Measurements from ENCODE around the gene FAM124A.

DNA sequence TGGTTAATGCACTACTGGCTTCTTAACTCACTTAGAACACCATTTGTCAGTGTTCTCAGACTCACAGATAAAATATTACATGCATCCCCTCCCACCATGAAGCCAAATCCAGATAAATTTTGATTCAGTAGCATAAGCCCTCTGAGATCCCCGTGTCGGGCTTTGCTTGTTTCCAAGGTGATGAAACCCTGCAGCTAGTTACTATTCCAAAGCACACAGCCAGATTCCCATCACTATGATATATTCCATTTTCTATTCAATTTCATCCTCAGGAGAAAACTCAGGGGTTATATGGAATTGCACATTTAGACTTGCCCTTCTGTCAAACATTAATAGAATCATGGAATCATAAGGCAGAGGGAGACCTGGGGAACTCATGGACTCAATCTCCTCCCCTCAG is 9.4 kb upstream of the FAM124A start:
- TF ChIP-seq, protein P1, sequence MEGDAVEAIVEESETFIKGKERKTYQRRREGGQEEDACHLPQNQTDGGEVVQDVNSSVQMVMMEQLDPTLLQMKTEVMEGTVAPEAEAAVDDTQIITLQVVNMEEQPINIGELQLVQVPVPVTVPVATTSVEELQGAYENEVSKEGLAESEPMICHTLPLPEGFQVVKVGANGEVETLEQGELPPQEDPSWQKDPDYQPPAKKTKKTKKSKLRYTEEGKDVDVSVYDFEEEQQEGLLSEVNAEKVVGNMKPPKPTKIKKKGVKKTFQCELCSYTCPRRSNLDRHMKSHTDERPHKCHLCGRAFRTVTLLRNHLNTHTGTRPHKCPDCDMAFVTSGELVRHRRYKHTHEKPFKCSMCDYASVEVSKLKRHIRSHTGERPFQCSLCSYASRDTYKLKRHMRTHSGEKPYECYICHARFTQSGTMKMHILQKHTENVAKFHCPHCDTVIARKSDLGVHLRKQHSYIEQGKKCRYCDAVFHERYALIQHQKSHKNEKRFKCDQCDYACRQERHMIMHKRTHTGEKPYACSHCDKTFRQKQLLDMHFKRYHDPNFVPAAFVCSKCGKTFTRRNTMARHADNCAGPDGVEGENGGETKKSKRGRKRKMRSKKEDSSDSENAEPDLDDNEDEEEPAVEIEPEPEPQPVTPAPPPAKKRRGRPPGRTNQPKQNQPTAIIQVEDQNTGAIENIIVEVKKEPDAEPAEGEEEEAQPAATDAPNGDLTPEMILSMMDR (IDR thresholded peaks at IDR 0.05) = no peak
- no peak for TF ChIP-seq POLR2A (IDR thresholded peaks at IDR 0.05)
